GM21825 (cell line): ENCODE measurements around the gene HPN.

ENCODE experiments used
- ATAC-seq: cut with Tn5 transposase; IDR thresholded peaks from one replicate; pipeline ENCODE4 v1.9.1; 2021; ENCODE audit warnings: mild to moderate bottlenecking, moderate library complexity; ENCODE audit not compliant: unreplicated experiment

Gene HPN

DNA sequence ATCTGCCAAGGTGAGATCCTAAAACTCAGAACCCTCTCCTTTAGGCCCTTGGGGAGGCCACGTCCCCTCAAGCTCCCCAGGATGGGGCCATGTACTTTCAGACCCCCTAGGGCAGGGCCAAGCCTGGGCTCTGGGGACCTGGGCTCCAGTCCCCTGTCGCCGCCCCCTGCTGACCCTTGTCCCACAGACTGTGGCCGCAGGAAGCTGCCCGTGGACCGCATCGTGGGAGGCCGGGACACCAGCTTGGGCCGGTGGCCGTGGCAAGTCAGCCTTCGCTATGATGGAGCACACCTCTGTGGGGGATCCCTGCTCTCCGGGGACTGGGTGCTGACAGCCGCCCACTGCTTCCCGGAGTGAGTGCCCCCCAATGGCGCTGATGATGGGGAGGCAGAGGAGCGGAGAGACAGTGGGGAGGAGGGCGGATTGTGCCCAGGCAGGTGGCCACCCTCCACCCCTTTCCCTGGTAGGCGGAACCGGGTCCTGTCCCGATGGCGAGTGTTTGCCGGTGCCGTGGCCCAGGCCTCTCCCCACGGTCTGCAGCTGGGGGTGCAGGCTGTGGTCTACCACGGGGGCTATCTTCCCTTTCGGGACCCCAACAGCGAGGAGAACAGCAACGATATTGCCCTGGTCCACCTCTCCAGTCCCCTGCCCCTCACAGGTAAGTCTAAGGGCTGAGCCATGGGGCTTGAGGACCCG lies 18.8 kb downstream of the HPN start:
- ATAC-seq: no peak

DNA sequence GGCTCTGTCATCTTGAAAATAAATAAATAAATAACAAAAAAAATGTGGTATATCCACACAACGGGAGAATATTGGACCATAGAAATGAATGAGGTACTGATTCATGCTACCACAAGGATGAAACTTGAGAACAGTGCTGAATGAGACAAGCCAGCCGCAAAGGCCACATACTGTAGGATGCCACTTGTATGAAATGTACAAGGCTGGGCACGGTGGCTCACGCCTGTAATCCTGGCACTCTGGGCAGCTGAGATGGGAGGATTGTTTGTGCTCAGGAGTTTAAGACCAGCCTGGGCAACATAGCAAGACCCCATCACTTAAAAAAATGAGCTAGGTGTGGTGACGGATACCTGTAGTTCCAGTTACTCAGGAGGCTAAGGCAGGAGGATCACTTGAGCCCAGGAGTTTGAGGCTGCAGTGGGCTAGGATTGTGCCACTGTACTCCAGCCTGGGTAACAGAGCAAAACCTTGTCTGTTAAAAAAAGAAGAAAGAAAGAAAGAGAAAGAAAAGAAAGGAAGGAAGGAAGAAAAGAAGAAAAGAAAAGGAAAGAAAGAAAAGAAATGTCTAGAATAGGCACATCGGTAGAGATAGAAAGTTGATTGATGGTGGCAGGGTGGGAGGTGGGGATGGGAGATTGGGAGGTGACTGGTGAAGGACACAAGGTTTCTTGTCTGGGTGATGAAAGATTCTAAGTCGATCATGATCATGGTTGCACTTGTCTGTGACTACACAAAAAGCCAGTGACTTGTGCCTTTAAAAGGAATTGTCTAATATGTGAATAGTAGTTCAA lies 20.3 kb downstream of the HPN start:
- no peak for ATAC-seq

DNA sequence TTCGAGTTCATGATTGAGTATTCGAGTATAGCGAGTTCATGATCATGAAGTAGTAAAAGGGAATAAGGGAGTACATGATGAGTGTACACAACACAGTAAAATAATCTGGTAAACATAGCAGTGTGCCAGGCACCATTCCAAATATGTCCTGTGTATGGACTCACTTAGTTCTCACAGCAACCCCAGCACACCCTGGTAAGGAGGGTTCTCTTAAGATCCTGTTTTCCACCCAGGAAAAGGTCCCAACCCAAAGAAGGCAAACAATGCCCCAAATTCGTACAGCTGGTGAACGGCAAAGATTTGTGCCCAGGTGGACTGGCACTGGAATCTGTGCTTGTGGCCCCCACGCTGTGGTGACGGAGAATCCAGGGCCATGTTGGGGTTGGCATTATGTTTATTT lies 21.4 kb downstream of the HPN start:
- no peak for ATAC-seq

DNA sequence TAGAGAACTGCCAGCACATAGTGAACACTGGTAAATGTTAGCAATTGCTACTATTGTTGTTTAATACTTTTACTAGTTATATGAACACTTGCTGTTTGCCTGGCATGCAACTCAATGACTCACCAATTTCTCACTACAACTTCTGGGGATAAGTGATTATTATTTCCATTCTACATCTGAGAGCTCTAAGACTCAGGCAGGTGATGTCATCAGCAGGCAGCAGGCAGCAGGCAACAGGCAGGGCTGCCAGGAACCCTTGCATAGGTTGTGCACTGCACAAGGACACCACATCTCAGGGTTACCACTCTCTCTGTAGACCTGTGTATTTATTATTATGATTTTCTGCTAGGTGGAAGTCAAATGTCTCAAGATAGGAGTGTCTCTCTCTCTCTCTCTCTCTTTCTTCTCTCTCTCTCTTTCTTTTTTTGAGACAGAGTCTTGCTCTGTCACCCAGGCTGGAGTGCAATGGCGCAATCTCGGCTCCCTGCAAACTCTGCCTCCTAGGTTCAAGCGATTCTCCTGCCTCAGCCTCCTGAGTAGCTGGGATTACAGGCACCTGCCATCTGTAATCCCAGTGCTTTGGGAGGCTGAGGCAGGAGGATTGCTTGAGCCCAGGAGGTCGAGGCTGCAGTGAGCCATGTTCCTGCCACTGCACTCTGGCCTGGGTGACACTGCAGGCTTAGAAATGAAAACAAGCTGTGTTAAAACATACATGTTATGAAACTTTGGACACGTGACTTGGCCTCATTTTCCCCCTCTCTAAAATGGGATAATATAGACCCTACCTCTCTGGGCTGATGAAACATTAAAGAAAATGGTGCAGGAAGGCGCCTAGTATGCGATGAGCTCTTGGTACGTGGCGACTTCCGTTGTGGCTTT lies 22.7 kb downstream of the HPN start:
- no peak for ATAC-seq

DNA sequence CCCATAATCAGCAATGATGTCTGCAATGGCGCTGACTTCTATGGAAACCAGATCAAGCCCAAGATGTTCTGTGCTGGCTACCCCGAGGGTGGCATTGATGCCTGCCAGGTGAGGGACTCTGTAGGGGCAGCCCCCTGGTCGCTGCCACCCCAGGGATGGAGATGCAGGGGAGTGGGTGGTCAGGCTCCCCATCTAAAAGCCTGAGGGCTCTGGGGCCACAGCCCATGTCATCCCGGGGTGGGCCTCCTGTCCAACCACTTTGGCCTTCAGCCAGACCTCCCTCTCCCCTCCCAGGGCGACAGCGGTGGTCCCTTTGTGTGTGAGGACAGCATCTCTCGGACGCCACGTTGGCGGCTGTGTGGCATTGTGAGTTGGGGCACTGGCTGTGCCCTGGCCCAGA lies 24.1 kb downstream of the HPN start:
- no peak for ATAC-seq

DNA sequence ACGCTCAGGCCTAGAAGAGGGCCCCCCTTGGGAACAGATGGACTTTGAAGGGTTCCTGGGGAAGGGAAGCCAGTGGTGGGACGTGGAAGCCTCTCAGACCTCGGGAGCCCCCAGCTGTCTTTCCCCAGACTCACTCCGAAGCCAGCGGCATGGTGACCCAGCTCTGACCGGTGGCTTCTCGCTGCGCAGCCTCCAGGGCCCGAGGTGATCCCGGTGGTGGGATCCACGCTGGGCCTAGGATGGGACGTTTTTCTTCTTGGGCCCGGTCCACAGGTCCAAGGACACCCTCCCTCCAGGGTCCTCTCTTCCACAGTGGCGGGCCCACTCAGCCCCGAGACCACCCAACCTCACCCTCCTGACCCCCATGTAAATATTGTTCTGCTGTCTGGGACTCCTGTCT lies 24.6 kb downstream of the HPN start:
- no peak for ATAC-seq

DNA sequence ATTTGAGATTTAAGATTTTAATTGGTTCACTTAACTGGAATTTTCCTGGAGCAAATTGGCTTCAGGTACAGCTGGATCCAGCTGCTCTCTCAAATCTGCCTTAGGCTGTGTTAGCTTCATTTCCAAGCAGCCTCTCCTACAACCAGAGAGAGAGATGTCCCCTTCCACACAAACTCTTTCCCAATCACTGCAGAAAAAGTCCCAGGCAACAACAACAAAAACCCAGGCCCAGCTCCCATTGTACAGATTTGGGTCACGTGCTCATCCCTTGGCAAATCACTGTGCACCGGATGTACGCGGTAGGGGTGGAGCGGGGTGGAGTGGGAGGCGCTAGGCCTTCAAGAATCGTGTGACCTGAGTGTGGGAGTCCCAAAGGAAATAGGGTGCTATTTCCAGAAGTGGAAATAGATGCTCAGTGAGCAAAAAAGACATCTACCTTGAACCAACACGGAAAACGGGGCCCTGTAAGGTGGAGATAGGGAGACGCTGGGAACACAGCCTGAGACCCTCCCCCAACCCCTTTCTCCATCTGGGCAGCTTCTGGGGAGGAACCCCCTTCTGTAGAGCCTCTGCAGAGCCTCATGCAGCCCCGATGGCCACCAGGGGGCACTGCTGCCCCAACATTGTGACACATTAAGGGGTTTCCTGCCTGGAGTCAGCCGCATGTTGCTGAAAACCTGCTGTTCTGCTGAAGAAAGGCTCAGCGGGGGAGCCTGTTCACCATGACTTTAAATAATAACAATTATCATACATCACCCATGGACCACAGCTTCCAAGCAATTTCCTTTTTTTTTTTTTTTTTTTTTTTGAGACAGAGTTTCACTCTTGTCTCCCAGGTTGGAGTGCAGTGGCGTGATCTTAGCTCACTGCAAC lies 25.4 kb downstream of the HPN start:
- no peak for ATAC-seq

DNA sequence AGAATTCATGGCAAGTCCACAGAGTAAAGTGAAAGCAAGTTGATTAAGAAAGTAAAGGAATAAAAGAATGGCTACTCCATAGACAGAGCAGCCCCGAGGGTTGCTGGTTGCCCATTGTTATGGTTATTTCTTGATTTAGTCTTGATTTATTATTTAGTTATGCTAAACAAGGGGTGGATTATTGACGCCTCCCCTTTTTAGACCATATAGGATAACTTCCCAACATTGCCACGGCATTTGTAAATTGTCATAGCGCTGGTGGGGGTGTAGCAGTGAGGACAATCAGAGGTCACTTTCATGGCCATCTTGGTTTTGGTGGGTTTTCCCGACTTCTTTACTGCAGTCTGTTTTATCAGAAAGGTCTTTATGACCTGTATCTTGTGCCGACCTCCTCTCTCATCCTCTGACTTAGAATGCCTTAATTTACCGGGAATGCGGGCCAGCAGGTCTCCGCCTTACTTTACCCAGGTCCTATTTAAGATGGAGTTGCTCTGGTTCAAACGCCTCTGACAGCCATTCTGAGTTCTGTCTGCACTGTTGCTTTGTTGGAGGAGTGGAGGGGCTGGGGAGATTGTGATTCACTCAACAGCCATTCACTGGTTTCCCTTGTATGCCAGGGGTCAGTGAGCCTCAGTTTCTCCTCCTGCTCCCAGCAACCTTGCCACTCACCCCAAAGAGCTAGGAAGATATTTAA lies 27.6 kb downstream of the HPN start:
- no peak for ATAC-seq

DNA sequence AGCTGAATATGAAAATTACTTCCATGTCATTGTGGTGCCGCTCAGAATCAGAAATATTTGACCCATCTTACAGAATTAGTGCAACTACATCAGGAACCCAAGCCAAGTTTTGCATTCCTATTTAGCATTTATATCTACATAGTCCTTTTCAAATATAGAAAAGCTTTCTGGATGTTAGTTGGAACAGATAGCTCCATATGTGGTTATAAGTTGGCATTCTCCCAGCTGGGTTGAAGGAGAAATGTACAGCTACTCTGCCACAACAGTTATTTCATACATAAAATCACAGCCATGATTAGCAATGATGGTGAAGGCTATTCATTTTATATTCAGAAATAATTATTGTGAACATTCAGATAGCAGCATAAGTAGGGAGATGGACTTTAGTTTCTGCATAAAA lies 28.2 kb downstream of the HPN start:
- no peak for ATAC-seq

DNA sequence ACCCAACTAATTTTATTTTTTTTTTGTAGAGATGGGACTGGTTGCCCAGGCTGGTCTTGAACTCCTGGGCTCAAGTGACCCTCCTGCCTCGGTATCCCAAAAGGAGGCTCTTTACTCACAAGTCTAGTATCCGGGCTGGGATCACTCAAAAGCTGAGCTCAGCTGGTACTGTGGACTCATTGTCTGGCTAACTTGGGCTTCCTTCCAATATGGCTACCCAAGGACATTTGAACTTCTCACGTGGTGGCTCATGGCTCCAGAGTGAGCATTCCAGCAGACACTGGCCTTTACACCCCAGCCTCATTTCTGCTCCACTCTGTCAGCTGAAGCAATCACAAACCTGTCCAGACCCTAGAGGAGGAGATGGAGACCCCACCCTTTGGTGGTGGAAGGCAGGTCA lies 28.9 kb downstream of the HPN start:
- no peak for ATAC-seq

DNA sequence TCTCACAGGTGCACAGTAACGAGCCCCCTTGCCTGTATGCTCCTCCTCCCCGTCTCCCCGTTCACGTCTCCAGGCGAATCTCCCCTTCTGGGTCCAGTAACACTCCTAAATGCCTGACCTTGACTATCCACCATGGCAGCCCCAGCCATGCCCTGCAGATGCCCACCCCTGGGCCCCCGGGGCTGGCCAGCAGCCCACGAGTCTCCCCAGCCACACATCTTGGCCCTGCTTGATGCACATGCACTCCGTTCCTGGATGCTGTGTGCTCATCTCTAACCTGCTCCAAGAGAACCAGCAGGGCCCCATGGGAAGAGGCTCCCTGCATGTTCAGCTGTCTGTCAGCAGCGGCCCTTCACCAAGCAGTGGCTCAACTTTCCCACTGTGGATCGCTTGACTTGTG lies 32.0 kb downstream of the HPN start:
- no peak for ATAC-seq

DNA sequence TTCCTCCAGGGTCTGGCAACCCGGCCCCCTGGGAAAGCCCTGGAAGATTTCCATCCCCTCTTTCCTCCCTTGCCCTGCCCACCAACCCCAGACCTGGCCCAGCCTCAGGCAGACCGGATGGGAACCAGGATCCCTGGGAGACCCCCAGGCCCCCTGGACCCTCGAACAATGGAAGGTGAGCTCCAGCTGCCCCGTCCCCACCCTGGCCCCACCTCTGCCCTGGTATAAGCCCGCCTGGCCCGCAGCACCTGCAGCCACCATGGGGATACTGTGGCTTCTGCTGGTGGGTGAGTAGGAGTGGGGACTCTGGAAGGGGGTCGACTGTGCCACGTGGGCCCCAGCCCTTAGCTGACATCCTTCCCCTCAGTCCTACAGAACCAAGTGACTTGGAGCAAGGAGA lies 32.4 kb downstream of the HPN start:
- ATAC-seq: no peak

DNA sequence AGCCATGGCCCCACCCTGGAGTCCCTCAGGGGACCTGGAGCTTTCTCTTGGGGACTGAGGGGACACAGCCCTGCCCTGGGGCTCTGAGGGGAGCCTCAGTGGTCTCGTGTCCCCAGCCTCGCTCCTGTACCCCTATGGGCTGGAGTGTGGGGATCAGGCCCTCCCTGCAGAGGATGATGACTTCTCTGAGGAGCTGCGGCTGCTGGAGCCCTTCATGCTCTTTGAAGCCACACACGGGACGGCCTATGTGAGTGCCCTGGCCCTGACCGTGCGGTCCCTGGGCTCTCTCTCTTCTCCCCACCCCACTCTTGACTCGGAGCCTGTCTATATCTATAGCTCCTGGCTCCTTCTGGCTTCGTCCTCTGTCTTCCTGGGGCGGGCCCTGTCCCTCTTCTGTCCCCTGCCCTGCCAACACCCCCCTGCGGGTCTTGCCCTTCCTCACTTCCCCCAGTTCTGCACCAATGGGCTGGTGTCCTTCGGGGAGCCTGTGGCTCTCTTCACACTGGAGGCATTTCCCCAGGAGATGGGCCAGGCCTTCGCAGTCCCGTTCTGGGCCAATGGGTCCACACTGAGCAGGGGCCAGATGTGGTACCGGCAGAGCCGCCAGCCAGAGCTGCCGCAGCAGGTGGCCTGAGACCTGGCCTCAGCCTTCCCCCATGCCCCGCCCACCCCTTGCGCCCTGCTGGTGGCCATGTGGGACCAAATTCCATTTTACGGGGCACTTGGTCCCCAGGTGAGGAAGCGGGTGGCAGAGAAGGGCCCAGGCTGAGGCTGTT lies 33.1 kb downstream of the HPN start:
- no peak for ATAC-seq

DNA sequence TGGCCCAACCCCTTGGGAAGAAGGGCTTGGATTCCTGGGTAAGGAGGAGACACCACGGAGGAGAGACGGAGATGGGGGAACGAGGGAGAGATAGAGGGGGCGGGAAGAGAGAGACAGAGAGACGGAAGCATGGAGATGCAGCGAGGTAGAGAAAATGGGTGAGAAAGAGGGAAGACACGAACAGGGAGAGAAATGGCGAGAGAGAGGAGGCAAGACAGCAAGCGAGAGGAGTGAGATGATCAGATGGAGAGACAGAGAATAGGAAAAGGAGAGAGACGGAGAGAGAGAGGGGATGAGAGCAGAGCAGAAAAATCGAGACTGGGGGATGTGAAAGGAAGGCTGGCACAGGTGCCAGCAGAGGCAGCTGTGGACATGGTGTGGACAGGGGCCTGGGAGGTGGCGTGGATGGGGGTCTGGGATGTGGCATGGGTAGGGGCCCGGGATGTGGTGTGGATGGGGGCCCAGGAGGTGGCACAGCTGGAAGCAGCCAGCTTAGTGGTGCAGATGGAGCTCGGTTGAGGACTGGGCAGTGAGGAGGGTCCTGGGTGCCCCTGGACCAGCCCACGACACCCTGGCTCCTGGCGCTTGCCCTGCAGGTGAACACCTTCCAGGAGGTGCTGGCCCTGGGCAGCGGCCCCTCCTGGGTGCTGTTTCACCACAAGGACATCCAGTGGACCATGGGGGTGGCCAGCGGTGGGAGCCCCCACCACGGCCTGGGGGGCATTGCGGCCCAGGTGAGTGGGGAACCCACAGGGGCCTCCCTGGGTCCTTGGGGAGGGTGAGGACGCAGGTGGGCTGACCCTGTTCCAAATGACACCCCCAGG lies 33.9 kb downstream of the HPN start:
- ATAC-seq: no peak

DNA sequence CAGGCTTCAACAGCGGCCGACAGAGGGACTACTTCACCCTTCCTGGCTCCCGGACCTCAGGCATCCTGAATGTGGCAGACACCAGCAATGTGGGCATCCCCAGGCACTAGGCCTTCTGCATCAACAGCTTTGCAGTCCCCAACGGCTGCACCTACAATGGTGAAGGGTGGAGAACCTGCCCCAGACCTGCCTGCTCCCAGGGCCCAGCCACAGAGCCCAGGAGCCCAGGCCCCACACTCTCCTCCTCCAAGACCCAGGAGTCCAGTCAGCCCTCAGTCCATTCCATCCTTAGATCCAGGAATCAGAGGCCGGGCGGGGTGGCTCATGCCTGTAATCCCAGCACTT lies 34.5 kb downstream of the HPN start:
- ATAC-seq: no peak

DNA sequence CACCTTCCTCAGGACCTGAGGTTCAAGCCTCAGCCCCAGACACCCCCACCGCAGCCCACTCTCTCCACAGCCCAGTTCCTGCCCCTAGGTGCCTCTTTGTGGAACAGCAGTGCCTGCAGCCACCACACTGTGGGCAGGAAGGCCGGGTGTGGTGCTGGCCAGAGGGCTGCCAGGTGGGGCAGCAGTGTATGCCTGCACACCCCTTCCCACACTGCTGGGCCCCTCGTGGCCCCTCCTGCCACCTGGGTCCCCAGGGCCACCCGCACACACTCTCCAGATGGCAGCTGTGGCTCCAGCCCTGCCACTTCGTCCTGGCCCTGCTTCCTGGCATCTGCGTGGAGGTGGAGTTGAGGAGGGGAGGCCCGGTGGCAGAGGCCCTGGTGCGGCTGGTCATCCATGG lies 35.1 kb downstream of the HPN start:
- no peak for ATAC-seq

DNA sequence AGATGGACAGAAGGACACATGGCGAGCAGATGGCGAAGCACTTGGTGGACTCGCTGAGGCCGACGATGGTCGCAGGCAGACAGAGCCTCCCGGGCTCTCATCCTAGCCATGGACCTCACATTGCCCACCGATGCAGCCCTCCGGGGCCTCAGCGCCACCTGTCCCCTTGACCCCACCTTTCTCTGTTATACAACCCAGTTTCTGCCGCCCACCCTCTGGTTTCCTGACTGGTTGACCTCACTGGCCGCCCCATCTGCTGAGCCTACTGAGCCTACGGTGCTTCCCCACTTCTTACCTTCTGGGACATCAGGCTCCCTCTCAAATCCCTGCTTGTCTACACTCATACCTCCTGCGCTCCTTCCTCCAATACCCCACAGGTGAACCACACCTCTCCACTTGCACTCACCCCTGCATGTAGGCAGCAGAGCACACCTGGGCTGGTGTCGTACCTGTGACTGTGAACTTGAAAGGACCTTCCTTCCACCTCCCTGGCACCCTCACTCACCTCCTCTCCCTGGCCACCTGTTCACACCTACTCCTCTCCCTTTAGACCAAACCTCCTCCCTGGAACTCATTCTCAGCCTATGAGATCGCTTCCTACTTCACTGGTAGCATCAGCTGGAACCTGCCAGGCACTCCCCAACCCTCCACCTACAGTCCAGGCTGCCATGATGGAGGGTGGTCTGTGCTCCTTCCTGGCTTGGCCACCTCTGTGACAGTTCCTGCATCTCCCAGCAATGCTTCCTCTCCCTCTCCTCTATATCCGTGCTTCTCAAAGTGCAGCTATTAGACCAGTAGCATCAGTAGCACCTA lies 36.1 kb downstream of the HPN start:
- ATAC-seq: no peak

DNA sequence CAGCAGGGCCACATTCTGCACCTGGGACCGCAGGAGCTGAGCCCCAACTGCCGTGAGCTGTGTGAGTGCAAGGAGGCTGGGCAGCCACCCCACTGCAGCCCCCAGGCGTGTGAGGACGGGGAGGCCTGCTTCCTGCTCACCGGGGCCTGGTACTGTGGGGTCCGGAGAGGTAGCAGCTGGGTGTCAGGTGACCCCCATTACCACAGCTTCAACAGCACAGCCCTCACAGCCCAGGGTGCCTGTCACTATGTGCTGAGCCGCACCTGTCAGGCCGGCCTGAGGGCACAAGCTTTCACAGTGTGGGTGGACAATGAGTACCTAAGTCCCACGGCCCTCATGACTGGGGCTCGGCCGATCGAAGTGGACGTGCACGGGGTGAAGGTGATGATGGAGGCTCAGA lies 38.3 kb downstream of the HPN start:
- ATAC-seq: no peak
